ENCODE data around the gene CRB1. TPM values are rescaled to one million over a fixed set of nuclear protein-coding genes. Genes with fewer than 3 reads are reported as not detected.

CRB1 gene
- total RNA-seq, 3 donors from 2014 or later (not counting 1 experiment from before 2014, with no cell fraction given) = 0.36 to 0.83 TPM; not detected in 1

- Histone ChIP-seq H3K27ac (ENCODE audit: low read length) (no peak overlapping the region), H3K9me3 (ENCODE audit: control insufficient read depth, insufficient read depth, low read length) (no peaks in the 10 kb centered on the region), H3K4me3 (ENCODE audit: low read length) (no peak overlapping the region), H3K27me3 (ENCODE audit: control insufficient read depth, insufficient read depth, low read length) (no peaks in the 10 kb centered on the region), H3K4me1 (ENCODE audit: control insufficient read depth, insufficient read depth, low read length) (no peaks in the 10 kb centered on the region), H3K36me3 (ENCODE audit: control insufficient read depth, insufficient read depth, low read length) (no peaks in the 10 kb centered on the region)
- no peak for TF ChIP-seq CTCF (IDR thresholded peaks at IDR 0.05)
- Mint-ChIP-seq H3K36me3 (no peaks in the 10 kb centered on the region), H3K27ac (no peak overlapping the region), H3K9me3 (no peaks in the 10 kb centered on the region), H3K4me1 (no peaks in the 10 kb centered on the region), H3K4me3 (no peak overlapping the region), H3K27me3 (ENCODE audit: low read depth in 2 of 2) (peaks cover 0 to 12% of the 10 kb centered on the region in 2 donors)
- ATAC-seq (no peak), DNase-seq (no peak)
- intact Hi-C loops (cut with micrococcal nuclease) = no loop called here
- 90% methylated on average over 2 of the region's 2 CpGs for WGBS (ENCODE audit: insufficient coverage)
Measured at GRCh38 chr1:197320991-197321531, 53.0 kb downstream of the CRB1 start.

GRCh38 chr1:197321811-197322210 lies 53.8 kb downstream of the CRB1 start:
- no peak overlapping the region for H3K27ac Mint-ChIP-seq
- intact Hi-C loops (cut with micrococcal nuclease) = no loop called here
- no peaks in the 10 kb centered on the region for H3K9me3 Mint-ChIP-seq
- H3K4me1 Mint-ChIP-seq = no peaks in the 10 kb centered on the region
- no peaks in the 10 kb centered on the region for H3K36me3 Mint-ChIP-seq
- H3K27me3 ChIP-seq (ENCODE audit: control insufficient read depth, insufficient read depth, low read length) = no peaks in the 10 kb centered on the region
- no peaks in the 10 kb centered on the region for H3K36me3 ChIP-seq (ENCODE audit: control insufficient read depth, insufficient read depth, low read length)
- DNase-seq (no peak), ATAC-seq (no peak)
- H3K4me3 ChIP-seq (ENCODE audit: low read length) = no peak overlapping the region
- no peaks in the 10 kb centered on the region for H3K9me3 ChIP-seq (ENCODE audit: control insufficient read depth, insufficient read depth, low read length)
- peaks cover 0 to 12% of the 10 kb centered on the region in 2 donors for H3K27me3 Mint-ChIP-seq (ENCODE audit: low read depth in 2 of 2)
- 100% methylated on average over 1 of the region's 2 CpGs for WGBS (ENCODE audit: insufficient coverage)
- no peak for TF ChIP-seq CTCF (IDR thresholded peaks at IDR 0.05)
- H3K4me3 Mint-ChIP-seq = no peak overlapping the region
- no peak overlapping the region for H3K27ac ChIP-seq (ENCODE audit: low read length)
- H3K4me1 ChIP-seq (ENCODE audit: control insufficient read depth, insufficient read depth, low read length) = no peaks in the 10 kb centered on the region

- no peaks in the 10 kb centered on the region for H3K36me3 ChIP-seq (ENCODE audit: control insufficient read depth, insufficient read depth, low read length)
- intact Hi-C loops (cut with micrococcal nuclease) = no loop called here
- DNase-seq = peak in 1 of 2 donors; percentile 15
- TF ChIP-seq CTCF (IDR thresholded peaks at IDR 0.05) = peak; percentile 21
- 45% methylated on average over 2 of the region's 2 CpGs for WGBS (ENCODE audit: insufficient coverage)
- no peaks in the 10 kb centered on the region for H3K9me3 ChIP-seq (ENCODE audit: control insufficient read depth, insufficient read depth, low read length)
- H3K9me3 Mint-ChIP-seq = no peaks in the 10 kb centered on the region
- no peak overlapping the region for H3K27ac Mint-ChIP-seq
- no peaks in the 10 kb centered on the region for H3K4me1 ChIP-seq (ENCODE audit: control insufficient read depth, insufficient read depth, low read length)
- H3K4me3 ChIP-seq (ENCODE audit: low read length) = no peak overlapping the region
- peaks cover 4 to 14% of the 10 kb centered on the region in 2 donors for H3K27me3 Mint-ChIP-seq (ENCODE audit: low read depth in 2 of 2)
- H3K36me3 Mint-ChIP-seq = no peaks in the 10 kb centered on the region
- ATAC-seq = no peak
- H3K27ac ChIP-seq (ENCODE audit: low read length) = no peak overlapping the region
- H3K4me1 Mint-ChIP-seq = no peaks in the 10 kb centered on the region
- no peaks in the 10 kb centered on the region for H3K27me3 ChIP-seq (ENCODE audit: control insufficient read depth, insufficient read depth, low read length)
- H3K4me3 Mint-ChIP-seq = no peak overlapping the region
Measured at GRCh38 chr1:197327776-197328364, 59.8 kb downstream of the CRB1 start.

- DNase-seq (no peak), ATAC-seq (no peak)
- no peaks in the 10 kb centered on the region for H3K36me3 ChIP-seq (ENCODE audit: control insufficient read depth, insufficient read depth, low read length)
- H3K4me3 ChIP-seq (ENCODE audit: low read length) = no peak overlapping the region
- no peaks in the 10 kb centered on the region for H3K9me3 Mint-ChIP-seq
- H3K27ac ChIP-seq (ENCODE audit: low read length) = no peak overlapping the region
- H3K9me3 ChIP-seq (ENCODE audit: control insufficient read depth, insufficient read depth, low read length) = no peaks in the 10 kb centered on the region
- no peaks in the 10 kb centered on the region for H3K4me1 Mint-ChIP-seq
- no peak overlapping the region for H3K27ac Mint-ChIP-seq
- no peak for TF ChIP-seq CTCF (IDR thresholded peaks at IDR 0.05)
- intact Hi-C loops (cut with micrococcal nuclease) = no loop called here
- peaks cover 7 to 14% of the 10 kb centered on the region in 2 donors for H3K27me3 Mint-ChIP-seq (ENCODE audit: low read depth in 2 of 2)
- H3K27me3 ChIP-seq (ENCODE audit: control insufficient read depth, insufficient read depth, low read length) = no peaks in the 10 kb centered on the region
- H3K36me3 Mint-ChIP-seq = no peaks in the 10 kb centered on the region
- H3K4me3 Mint-ChIP-seq = no peak overlapping the region
- no peaks in the 10 kb centered on the region for H3K4me1 ChIP-seq (ENCODE audit: control insufficient read depth, insufficient read depth, low read length)
- WGBS (ENCODE audit: insufficient coverage) = 83% methylated on average over 4 of the region's 4 CpGs
Measured at GRCh38 chr1:197330213-197330612, 62.2 kb downstream of the CRB1 start.

All from natural killer cell (primary cell).